HepG2 (cell line): Measurements from ENCODE around the gene C1orf50. TPM values are rescaled to one million over a fixed set of nuclear protein-coding genes. Genes with fewer than 3 reads are reported as not detected.
A peak's percentile ranks its signal among the peaks of the same experiment; 100 is the strongest.

Source experiments
- CBX1 ChIP-seq: IDR thresholded peaks from one replicate; pipeline ENCODE4 v1.6.1; 2016; ENCODE audit warnings: antibody characterized with exemption, low read depth
- CREM ChIP-seq, 2 experiments: sonication (generic) in 1 of 2; formaldehyde crosslinking in 1 of 2; IDR thresholded peaks; 2 replicates each; pipeline versions ENCODE4 v1.4.0 to v1.6.1; 2016 to 2020; ENCODE audit warnings: antibody characterized with exemption in 1 of 2, mild to moderate bottlenecking in 1 of 2, missing genetic modification reagents in 1 of 2
- CSRNP1 ChIP-seq: sonication (generic); formaldehyde crosslinking; IDR thresholded peaks from 2 replicates; pipeline ENCODE4 v1.8.1; 2023; ENCODE audit warnings: mild to moderate bottlenecking, missing genetic modification reagents
- HNF1B ChIP-seq: sonication (generic); formaldehyde crosslinking; IDR thresholded peaks from 2 replicates; pipeline ENCODE4 v1.5.1; 2020; ENCODE audit warnings: mild to moderate bottlenecking, moderate library complexity, missing genetic modification reagents
- KDM2A ChIP-seq: sonication (generic); formaldehyde crosslinking; IDR thresholded peaks from 2 replicates; pipeline ENCODE4 v1.4.0; 2020; ENCODE audit warnings: low read depth, missing genetic modification reagents, borderline replicate concordance
- PLSCR1 ChIP-seq: sonication (generic); formaldehyde crosslinking; IDR thresholded peaks from 2 replicates; pipeline ENCODE4 v1.5.0; 2020; ENCODE audit warnings: missing genetic modification reagents, mild to moderate bottlenecking, borderline replicate concordance
- POLR2G ChIP-seq: fragments of 200-400 bp; formaldehyde crosslinking; IDR thresholded peaks from 2 replicates; pipeline ENCODE4 v1.6.1; 2018; ENCODE audit warnings: mild to moderate bottlenecking, low read depth, low read length, moderate library complexity
- RAD51 ChIP-seq: fragments of 450-650 bp; IDR thresholded peaks from 2 replicates; pipeline ENCODE4 v1.6.1; 2016; ENCODE audit warnings: borderline replicate concordance
- SNAPC4 ChIP-seq: sonication (generic); formaldehyde crosslinking; IDR thresholded peaks from 2 replicates; pipeline ENCODE4 v1.4.0; 2020; ENCODE audit warnings: mild to moderate bottlenecking, missing genetic modification reagents
- SOX13 ChIP-seq, 3 experiments: fragments of 450-650 bp in 1 of 3; sonication (generic) in 1 of 3; formaldehyde crosslinking in 1 of 3; IDR thresholded peaks in 2 of 3; conservative IDR thresholded peaks in 1 of 3; 2 replicates each; pipeline versions ENCODE4 v1.5.0 to v1.6.1; 2016 to 2020; ENCODE audit warnings: antibody characterized with exemption in 1 of 3, mild to moderate bottlenecking in 1 of 3, missing compliant biosample characterization in 1 of 3, missing genetic modification reagents in 1 of 3, moderate library complexity in 1 of 3
- TARDBP ChIP-seq: sonication (generic); formaldehyde crosslinking; IDR thresholded peaks from 2 replicates; pipeline ENCODE4 v1.8.0; 2022; ENCODE audit warnings: mild to moderate bottlenecking, missing genetic modification reagents
- TMF1 ChIP-seq: sonication (generic); formaldehyde crosslinking; IDR thresholded peaks from 2 replicates; pipeline ENCODE4 v1.8.1; 2022; ENCODE audit warnings: low read depth, missing genetic modification reagents
- ZNF160 ChIP-seq: sonication (generic); formaldehyde crosslinking; IDR thresholded peaks from 2 replicates; pipeline ENCODE4 v1.8.0; 2022; ENCODE audit warnings: mild to moderate bottlenecking, inconsistent platforms, missing genetic modification reagents
- ZNF546 ChIP-seq: sonication (generic); formaldehyde crosslinking; conservative IDR thresholded peaks from 2 replicates; pipeline ENCODE4 v1.8.1; 2023; ENCODE audit warnings: mild to moderate bottlenecking, missing genetic modification reagents
- ZNF570 ChIP-seq: sonication (generic); formaldehyde crosslinking; IDR thresholded peaks from 2 replicates; pipeline ENCODE4 v1.4.0; 2020; ENCODE audit warnings: mild to moderate bottlenecking, missing genetic modification reagents, borderline replicate concordance
- ZNF7 ChIP-seq: IDR thresholded peaks from 2 replicates; pipeline ENCODE4 v1.6.1; 2016; ENCODE audit warnings: missing biosample characterization, missing genetic modification reagents
- ZNF770 ChIP-seq: sonication (generic); formaldehyde crosslinking; IDR thresholded peaks from 2 replicates; pipeline ENCODE4 v1.5.0; 2020; ENCODE audit warnings: mild to moderate bottlenecking, missing genetic modification reagents
- polyA plus RNA-seq, 8 experiments: library from polyadenylated mRNA; depleted of rRNA in 3 of 8; stranded (reverse) in 7 of 8; unstranded in 1 of 8; fragments of >200 nt; fragmentation: Illumina TruSeq in 4 of 8; extraction: Trizol in 4 of 8; gene quantifications; 2 replicates each; pipeline versions ENCODE4 v1.2.1 to v1.2.3, GENCODE V29; 2011 to 2016; ENCODE audit warnings: low read depth in 4 of 8, missing spikeins in 1 of 8, mixed read lengths in 1 of 8; ENCODE audit not compliant: insufficient read depth in 1 of 8
- total RNA-seq, 5 experiments: library from RNA; depleted of rRNA; stranded (reverse); fragments of >200 nt; fragmentation: Illumina TruSeq; extraction: Trizol; gene quantifications; 2 replicates each; pipeline ENCODE4 v1.2.3, GENCODE V29; 2016; ENCODE audit warnings: low read depth in 1 of 5

C1orf50 gene
- total and polyA plus RNA-seq, 2 of the 13 experiments (the other 11 are each of a cell fraction or from before 2014, with no cell fraction given): 4.3 to 4.8 TPM

- TF ChIP-seq CBX1 (no peak), RAD51 (no peak), CREM (IDR thresholded peaks at IDR 0.05) (no peak), CREM (CRISPR knock-in tag; IDR thresholded peaks at IDR 0.05) (no peak), CSRNP1 (CRISPR knock-in tag) (no peak), ZNF160 (CRISPR knock-in tag) (no peak), SOX13 (IDR thresholded peaks at IDR 0.05) (no peak), SOX13 (CRISPR knock-in tag; conservative IDR thresholded peaks at IDR 0.05 in 1 of 2, IDR thresholded peaks at IDR 0.05 in 1 of 2) (peak in 1 of 2 experiments; percentile 44; a peak in 1 of 4 replicates), TMF1 (CRISPR knock-in tag) (no peak), HNF1B (CRISPR knock-in tag) (peak; percentile 77), PLSCR1 (CRISPR knock-in tag) (no peak), ZNF7 (no peak), ZNF770 (no peak), SNAPC4 (CRISPR knock-in tag) (no peak), ZNF546 (CRISPR knock-in tag) (no peak), POLR2G (no peak), ZNF570 (CRISPR knock-in tag) (no peak), TARDBP (CRISPR knock-in tag) (no peak), KDM2A (CRISPR knock-in tag) (no peak)
Observed at GRCh38 chr1:42720868-42721267, 46.2 kb upstream of the C1orf50 start (continued).
